22Rv1 (cell line): ENCODE results near the gene CUL5.

Source experiments
- CTCF ChIP-seq: fragments of 450-650 bp; IDR thresholded peaks from 2 replicates; pipeline ENCODE4 v1.5.1; 2017; ENCODE audit warnings: mild to moderate bottlenecking
- ZFX ChIP-seq: fragments of 450-650 bp; IDR thresholded peaks from 2 replicates; pipeline ENCODE4 v1.6.1; 2017; ENCODE audit warnings: antibody characterized with exemption, borderline replicate concordance

GRCh38 chr11:108128772-108129171 lies 120.1 kb downstream of the CUL5 start:
- TF ChIP-seq CTCF (no peak), ZFX (no peak)
